HG02870 (cell line): ENCODE measurements around the gene RAVER2.
A peak's percentile ranks its signal among the peaks of the same experiment; 100 is the strongest.

ENCODE experiments used
- ATAC-seq: cut with Tn5 transposase; IDR thresholded peaks from one replicate; pipeline ENCODE4 v1.9.1; 2021; ENCODE audit warnings: mild to moderate bottlenecking, moderate library complexity; ENCODE audit not compliant: unreplicated experiment

The RAVER2 gene

GRCh38 chr1:64875101-64875500 lies 130.2 kb downstream of the RAVER2 start:
- ATAC-seq, result no peak

- no peak for ATAC-seq
Measured at GRCh38 chr1:64875606-64876005, 130.7 kb downstream of the RAVER2 start.

DNA sequence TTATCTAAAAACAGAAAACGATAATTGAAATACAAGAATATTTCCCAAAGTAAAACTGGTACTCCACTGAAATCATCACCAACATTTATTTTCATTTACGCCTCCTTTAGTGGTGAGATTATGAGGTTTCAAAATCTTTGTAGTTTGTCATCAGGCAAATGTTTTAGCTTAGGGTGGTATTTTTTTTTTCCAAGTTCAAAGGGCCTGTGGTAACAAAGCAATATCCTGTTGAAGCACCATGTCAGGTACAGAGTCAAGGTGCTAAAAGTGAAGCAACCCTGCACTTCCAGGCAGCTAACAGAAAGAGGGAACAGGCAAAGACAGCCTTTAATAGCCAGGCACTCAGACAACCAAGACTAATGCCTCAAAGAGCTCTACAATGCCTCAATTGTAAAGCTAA lies 132.3 kb downstream of the RAVER2 start:
- no peak for ATAC-seq

GRCh38 chr1:64877598-64877997 lies 132.7 kb downstream of the RAVER2 start:
- no peak for ATAC-seq

DNA sequence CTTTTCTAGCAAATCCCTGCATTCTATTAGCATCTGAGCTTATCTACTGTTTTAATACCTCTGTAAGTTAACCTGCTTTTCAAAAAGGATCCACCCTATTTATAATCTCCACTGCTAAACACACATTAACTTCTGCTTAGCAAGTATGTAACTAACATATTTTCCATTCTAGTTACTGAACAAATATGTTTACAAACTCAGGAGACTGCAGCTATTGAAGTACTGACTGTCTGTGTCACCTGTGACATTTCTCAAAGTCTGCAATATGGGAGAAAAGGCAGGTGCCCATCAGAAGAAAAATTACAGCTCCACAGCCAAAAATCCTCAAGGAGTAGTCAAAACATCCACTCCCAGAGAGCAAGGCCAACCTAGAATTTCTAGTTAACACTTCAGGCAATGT lies 133.2 kb downstream of the RAVER2 start:
- no peak for ATAC-seq

GRCh38 chr1:64878931-64879611 lies 134.2 kb downstream of the RAVER2 start:
- no peak for ATAC-seq

- no peak for ATAC-seq
Measured at GRCh38 chr1:64880449-64880848, 135.6 kb downstream of the RAVER2 start.

DNA sequence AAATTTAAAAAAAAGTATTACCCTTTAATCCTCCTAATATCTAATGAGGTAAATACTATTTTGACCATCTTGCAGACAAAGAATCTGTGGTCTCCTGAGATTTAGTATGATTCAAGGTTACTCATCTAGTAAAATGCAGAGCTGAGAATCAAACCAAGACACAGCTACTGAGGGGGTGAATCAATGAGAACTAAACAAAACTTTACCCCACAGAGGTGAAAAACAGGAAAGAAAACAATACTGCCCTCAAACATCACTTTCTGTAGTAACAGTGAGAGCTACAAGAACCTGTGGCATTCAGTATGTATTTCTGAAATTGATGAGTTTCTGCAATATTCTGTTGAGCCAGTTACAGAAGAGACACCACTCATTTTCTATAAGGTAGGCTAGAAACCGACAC lies 136.4 kb downstream of the RAVER2 start:
- peak; percentile 41 for ATAC-seq
